Stimulated activated CD8-positive, alpha-beta memory T cell treated with anti-CD3 and anti-CD28 coated beads, Interleukin-15, amount 100 ng/mL, for 4 hours (primary cell): ENCODE measurements around the gene CHMP3.
"Not testable (repeated sequence)": the region's sequence is repeated elsewhere in the genome, so short reads cannot be mapped to it uniquely, and the experiment has no call there.

Experiments
- DNase-seq, 2 donors: peaks; one replicate each; pipeline ENCODE4 v3.0.0-alpha.2; 2020; ENCODE audit warnings: low read depth in 2 of 2

Gene CHMP3

DNA sequence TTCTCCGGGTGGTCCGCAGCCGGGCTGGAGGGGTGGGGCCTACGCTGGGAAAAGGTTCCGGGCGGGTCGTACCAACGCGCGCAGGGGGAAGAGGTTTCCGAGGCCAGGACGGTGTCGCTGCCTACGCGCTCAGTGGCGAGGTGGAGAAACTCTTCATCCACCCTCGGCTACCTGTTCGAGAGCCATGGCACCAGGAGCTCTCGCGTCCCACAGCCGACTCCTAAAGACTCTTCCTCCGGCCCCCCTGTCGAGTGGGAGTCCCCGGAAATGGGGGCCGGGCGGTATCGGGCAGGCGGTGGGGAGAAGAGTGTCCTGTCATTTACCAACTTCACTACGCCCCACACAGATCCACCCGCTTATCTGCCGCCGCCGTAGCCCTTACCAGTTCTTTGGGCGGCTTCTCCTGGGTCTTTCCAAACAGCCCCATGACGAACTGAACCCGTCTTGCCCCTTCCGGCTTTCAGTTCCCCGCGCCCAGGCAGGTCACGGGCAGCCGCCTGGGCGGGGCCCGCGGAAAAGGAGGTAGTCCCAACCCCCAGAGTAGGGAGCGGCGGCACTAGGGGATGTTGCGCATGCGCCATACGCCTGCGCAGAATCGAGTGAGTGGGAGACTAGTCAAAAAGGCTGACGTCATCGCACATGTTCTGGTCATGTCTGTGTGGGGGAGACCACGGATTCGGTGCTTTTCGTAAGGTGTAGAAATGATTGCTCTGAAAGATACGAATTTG, at the start of gene CHMP3:
TSS of gene CHMP3 (minus strand) at position 522 of the 728 bp plus-strand sequence. CDS start at position 427, 95 bp downstream.
- DNase-seq, result peak; percentile 94

DNA sequence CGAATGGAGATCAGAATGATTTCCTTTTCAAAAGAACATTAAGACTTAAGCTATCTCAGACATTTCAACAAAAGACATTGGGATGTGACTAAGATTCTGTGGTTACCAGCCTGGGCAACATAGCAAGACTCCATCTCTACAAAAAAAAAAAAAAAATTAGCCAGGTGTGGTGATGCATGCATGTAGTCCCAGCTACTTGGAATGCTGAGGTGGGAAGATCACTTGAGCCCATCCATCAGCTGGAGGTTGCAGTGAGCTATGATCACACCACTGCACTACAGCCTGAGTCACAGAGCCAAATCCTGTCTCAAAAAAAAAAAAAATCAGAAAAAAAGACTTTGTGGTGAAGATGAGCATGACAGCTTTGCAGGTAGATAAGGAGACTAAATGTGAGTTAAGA, 47.6 kb upstream of the CHMP3 start:
- no peak for DNase-seq

DNA sequence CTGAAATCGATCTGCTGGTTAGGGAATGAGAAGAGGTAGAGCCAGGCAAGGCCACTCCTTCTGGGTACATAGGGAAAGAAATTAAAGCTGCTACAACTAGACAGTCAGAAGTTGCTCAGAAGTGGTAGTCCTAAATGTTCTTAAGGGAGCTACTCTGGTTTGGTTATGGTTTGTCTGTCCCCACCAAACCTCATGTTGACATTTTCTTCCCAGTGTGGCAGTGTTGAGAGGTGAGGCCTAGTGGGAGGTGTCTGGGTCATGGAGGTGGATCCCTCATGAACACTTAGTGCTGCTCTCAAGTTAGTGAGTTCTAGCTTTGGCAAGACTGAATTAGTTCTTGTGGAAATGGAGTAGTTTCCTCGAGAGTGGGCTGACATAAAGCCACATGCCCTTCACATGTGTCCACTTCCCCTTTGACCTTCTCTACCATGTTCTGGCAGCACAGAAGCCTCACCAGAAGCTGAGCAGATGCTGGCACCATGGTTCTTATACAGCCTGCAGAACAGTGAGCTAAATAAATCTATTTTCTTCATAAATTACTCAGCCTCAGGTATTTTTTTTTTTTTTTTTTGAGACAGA, 45.7 kb upstream of the CHMP3 start:
- no peak for DNase-seq

DNA sequence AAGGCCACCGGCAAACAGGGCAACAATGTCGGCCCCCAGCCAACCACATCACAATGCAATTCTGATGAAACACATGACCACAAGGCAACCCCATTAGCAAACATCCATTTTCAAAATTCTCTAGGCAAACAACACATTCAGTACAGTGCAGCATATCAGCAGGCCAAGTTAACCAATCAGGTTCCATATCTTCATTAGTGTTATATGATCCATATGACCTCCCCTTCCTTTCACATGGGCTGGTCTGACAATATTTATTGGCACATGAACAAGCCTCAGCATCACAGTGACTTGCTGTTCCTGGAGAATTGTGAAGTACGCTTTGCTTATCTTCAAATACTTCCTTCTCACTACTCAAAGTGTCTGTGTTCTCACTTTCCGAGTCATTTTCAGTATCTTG, 40.7 kb upstream of the CHMP3 start:
- no peak for DNase-seq

DNA sequence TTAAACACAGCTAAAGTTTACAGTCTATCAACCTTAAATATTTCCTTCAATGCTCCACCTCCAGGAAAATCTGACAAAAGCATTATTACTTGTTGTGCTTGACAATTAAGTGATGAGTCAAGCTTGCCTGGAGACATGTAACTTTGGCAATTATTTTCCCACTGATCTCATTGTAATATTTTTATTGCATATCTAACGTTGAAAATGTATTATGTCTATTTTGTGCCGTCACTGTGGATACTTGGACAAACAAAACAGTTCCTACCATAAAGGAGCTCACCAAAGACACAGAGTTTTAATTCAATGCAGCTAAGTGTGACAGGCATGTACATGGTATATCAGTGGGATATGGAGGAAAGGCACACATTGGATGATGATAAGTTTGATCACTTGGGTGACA, 35.7 kb upstream of the CHMP3 start:
- DNase-seq, result no peak

DNA sequence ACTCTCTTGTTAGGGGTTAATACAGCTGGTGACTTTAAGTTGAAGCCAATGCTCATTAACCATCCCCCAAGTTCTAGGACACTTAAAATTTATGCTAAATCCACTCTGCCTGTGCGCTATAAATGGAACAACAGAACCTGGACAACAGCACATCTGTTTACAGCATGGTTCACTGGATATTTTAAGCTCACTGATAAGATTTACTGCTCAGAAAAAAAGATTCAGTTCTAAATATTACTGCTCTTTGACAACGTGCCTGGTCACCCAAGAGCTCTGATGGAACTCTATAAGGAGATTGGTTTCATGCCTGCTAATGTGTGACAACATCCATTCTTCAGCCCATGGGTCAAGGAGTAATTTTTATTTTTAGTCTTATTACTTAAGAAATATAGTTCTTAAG, 32.9 kb upstream of the CHMP3 start:
- no peak for DNase-seq

DNA sequence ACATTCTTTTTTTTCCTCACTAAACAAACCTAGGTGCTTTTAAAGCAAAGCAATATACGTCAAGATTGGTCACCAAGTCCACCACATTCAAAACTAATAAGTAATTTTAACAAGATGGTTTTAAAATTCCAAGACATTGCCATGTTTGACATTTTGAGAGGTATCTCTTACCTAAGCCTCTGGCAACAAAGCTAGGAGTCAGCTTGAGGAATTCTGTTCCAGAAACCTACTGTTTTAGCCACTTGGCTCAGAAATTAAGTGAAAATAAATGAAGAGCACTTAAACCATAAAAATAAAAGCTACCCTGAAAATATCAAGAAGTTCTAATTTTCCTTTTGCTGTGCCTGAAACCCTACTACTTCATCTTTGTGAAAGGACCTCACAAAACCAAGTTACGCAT, 30.0 kb upstream of the CHMP3 start:
- no peak for DNase-seq

DNA sequence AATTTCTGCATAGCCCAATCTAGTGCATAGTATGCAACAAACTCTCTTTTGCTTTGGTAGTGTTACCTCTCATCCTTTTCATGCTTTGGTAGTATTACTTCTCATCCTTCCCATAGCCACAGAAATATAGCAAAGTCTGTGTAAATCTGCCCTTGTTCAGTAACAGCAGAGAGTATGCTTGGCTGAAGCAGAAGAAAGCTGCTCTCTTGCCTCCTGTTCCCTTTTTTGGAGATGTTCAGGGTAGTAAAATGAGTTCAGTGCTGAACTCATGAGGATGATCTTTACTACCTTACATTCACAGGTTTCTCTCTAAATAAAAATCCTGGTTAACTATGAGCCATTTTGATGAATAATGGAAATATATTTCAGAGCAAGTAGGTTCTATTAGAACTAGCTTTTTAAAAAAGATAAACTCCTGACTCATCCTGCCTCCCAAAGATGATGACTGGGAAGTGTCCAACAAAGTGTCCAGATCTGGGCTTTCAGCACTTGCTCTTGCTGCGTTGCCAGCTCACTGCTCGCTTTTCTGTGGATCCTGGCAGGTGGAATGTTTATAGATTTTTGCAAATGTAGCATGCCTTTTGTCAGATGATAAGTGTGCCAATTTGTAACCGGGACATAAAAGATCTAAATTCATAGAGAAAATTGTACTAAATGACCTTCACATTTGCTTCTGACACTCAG, 29.4 kb upstream of the CHMP3 start:
- no peak for DNase-seq

DNA sequence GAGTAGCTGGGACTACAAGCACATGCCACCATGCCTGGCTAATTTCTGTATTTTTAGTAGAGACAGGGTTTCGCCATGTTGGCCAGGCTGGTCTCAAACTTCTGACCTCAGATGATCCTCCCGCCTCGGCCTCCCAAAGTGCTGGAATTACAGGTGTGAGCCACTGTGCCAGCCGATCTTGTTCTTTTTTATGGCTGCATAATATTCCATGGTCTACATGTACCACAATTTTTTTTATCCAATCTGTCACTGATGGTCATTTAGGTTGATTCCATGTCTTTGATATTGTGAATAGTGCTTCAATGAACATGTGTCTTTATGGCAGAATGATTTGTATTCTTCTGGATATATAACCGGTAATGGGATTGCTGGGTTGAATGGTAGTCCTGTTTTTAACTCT, 26.5 kb upstream of the CHMP3 start:
- not testable (repeated sequence) for DNase-seq

DNA sequence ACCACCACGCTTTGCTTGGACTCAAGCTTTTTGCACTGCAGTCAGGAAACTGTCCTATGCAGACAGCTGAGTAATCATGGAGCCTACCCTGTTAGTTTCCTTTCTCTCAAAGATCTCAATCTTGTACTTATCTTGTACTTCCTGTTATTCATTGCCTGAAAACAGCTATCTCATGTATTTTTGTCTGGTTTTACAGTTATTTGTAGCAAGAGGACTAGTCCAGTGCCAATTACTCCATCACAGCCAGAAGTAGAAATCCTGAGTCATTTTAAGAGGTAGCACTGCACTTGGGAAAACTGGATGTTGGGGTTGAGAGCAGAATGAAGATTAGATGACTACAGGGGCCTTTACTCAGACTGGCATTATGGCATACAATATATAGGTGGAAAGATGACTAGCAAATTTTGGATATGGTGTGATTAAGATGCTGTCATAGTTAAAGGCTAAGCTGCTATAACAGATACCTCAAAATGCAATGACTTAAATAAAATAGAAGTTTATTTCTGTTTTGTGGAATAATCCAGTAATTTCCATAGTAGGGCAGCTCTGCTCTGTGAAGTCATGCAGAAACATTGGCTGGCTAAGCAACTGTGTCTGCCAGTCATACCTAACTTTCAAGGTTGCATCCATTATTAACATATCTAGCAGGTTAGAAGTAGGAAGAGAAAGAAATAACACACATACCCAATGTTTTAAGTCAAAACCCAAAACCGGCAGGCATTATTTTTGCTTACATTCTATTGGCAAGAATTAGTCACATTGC, 21.1 kb upstream of the CHMP3 start:
- DNase-seq, result no peak

DNA sequence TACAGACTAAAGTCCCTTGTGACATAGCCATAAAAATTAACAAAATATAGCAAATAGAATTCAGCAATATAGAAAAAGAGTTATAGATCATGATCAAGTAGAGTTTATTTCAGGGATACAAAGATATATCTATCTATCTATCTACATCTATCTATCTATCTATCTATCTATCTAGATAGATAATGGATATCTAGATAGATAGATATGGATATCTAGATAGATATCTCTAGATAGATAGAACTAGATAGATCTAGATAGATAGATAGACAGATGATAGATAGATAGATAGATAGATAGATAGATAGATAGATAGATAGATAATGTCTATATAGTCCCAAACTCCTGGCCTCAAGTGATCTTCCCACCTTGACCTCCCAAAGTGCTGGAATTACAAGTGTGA, 17.3 kb upstream of the CHMP3 start:
- DNase-seq, result no peak

DNA sequence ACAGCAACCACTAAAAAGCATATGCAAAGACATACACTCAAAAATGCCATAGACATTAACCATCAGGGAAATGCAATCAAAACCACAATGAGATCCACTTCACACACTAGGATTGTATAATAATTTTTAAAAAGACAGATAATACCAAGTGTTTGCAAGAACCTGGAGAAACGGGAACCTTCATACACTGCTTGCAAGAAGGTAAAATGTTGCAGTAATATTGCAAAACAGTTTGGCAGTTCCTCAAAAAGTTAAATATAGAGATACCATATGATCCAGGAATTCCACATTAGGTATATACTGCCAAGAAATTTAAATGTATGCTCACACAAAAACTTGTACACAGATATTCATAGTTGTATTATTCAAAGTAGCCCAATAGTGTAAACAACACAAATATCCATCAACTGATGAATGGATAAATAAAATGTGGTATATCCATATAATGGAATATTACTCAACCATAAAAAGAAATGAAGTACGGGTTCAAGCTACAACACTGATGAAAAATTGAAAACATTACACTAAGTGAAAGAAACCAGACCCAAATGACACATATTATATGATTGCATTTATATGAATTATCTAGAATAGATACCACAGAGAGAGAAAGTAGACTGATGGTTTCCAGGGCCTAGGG, 14.7 kb upstream of the CHMP3 start:
- DNase-seq, result no peak

DNA sequence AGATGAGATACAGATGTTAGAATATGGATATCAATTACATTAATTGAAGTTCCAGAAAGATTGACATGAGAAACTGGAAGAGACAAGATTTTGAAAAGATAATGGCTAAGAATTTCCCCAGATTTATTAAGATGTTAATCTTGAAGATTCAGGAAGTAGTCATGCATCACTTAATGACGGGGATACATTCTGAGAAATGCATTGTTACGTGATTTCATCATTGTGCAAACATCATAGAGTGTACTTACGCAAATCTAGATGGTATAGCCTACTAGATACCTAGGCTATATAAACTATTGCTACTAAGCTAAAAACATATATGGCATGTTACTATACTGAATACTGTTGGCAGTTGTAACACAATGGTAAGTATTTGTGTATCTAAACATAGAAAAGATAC, 6.8 kb upstream of the CHMP3 start:
- DNase-seq, result no peak

DNA sequence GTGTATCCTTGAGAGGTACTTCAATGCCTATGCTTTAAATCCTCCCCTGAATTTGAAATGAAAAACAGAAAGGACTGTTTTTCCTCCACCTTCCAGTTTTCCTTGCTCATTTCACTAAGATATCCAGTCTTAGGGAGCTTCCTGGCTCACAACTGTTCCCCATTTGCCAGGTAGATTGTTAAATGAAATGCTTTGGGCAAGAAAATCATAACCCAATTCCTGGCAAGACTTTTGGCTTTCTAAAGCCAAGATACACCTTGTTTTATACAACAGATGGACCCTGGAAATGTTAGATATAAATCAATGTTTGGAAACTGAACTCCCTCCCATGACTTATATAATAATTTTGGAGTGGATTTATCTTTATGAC, 3.6 kb upstream of the CHMP3 start:
- no peak for DNase-seq

DNA sequence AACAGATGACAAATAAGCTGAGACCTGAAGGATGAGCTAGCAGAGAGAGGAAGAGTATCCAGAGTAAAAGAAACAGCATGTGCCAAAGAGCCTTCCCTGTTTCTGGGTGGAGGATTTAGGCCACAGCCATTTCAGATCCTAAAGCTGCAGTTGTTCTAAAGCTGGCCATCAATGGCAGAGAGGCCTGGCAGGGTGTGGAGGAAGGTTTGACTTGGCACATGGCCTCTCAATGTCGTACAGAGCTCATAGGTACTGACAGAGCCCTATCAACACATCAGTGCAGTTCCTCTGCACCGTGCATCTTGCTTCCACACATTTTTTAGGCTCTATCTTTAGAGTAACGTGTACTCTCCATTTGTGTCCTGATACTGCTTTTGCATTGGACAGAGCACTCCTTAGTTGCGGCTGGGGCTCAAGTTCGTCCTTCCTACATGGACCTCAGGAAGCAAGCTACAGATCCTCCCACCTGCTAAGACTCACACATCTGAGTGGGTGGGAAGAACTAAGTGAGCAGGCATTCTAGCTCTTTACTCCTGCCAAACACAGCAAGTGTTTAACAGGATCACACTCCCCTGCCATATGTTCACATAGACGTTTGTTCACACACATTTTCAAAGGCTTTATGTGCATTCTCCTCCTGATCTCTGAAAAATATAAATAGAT, 3.0 kb upstream of the CHMP3 start:
- DNase-seq, result no peak

DNA sequence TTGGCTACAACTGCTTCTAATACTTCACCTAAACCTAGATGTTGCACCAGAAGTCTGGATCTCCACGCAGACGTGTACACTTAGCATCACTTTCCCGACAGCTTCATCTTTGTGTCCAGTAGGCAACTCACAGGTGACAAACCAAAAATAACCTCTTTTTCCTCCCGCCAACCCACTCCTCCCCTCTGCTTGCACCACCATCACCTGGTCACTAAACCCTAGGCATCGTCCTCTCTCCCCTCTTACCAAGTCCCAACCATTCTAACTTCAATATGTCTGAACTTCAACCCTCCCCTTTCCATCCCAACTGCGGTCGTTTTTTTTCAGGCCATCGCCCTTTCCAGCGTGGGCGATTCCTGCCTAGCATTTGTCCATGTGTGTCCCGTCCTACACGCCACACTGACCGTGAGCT, 413 bp upstream of the CHMP3 start:
- no peak for DNase-seq

DNA sequence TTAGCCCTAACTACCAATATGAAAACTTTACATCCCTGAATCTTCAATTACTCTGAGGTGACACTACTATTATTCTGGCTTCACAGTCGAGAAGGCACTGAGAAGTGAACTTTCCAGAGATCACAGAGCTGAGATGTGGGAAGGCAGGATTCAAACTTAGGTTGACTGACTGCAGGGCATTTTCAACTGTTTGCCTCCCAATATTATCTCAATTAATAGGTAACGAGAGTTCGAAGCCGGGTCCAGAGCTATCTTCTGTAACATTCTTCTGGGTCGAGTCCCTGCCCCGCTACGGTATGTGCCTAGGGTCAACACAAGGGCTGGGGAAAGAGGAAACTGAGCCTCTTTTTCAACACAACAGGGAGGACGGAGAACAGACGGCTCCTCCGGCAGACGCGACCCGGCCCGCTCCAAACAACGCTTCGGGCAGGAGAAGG, 740 bp downstream of the CHMP3 start:
- no peak for DNase-seq

DNA sequence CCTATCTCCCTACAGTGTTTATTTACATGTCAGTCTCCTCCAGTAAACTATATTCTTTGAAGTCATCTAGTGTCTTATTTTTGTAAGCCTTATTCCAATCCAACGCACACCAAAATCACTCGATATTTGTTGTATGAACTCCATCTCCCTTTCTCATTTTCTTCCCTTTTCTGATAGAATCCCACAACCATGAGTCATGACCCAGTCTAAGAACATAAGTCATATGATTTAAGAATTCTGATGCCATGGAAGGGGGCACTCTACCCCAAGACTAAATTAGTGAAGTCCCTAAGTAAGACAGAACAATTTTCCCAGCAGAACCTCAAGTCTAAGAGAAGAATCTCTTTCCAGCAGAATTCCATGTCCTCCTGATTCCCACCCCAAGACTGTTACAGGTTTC, 5.4 kb downstream of the CHMP3 start:
- no peak for DNase-seq

DNA sequence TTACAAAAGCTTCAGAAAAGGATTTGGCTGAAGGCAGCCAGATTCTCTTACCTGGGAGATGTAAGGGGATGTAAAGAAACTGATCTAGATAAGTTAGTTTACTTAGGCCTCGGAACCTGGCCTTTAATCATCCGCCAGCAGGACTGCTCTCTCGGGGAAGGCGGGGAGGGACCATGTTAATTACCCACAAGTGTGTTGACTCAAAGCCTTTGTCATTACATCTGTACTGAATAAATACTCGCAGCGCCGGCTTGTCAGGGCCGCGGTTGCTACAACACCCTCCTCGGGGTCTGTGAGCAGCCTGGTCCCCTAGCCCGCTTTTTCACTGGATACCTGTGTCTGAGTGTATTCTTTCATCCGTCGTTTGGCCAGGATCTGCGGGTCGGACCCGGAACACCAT, 6.7 kb downstream of the CHMP3 start:
- no peak for DNase-seq

DNA sequence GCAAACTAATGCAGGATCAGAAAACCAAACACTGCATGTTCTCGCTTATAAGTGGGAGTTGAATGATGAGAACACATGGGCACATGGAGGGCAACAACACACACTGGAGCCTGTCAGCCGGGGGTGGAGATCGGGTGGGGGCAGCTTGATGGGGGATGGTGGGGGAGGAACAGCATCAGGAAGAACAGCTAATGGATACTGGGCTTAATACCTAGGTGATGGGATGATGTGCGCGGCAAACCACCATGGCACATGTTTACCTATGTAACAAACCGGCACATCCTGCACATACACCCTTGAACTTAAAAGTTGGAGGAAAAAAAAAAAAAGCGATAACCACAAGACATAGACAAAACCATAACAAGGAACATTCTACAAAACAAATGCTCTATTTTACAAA, 10.4 kb downstream of the CHMP3 start:
- no peak for DNase-seq

DNA sequence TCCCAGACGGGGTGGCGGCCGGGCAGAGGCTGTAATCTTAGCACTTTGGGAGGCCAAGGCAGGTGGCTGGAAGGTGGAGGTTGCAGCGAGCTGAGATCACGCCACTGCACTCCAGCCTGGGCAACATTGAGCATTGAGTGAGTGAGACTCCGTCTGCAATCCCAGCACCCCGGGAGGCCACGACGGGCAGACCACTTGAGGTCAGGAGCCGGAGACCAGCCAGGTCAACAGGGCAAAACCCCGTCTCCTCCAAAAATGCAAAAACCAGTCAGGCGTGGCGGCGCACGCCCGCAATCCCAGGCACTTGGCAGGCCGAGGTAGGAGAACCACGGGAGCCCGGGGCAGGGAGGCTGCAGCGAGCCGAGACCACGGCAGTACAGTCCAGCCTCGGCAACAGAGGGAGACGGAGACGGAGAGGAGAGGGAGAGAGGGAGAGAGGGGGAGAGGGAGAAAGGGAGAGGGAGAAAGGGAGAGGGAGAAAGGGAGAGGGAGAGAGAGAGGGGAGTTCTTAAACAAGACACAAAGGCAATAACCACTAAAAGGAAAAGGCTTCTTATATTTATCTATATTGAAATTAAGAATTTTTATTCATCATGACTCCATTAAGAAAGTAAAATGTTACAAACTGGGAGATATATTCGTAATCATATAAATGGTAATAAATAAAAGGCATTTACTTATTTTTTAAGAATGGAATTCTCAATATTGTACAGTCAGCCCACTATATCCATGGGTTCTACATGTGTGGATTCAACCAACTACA, 13.1 kb downstream of the CHMP3 start:
- not testable (repeated sequence) for DNase-seq
